Spleen (tissue), 7 donors: ENCODE measurements around the gene TRAF5.

Source experiments
- CTCF ChIP-seq, 11 experiments: fragments of 200-600 bp in 7 of 11; fragments of 450-650 bp in 4 of 11; sonication (generic) in 4 of 11; IDR thresholded peaks in 8 of 11; conservative IDR thresholded peaks in 3 of 11; 1 replicate in 7 of 11; 2 replicates in 4 of 11; pipeline versions ENCODE4 v1.4.0 to v1.8.0; 2016 to 2021; ENCODE audit warnings: antibody characterized with exemption in 11 of 11, inconsistent platforms in 4 of 11, mild to moderate bottlenecking in 1 of 11
- POLR2A ChIP-seq, 3 donors: fragments of 450-650 bp; IDR thresholded peaks; one replicate each; pipeline ENCODE4 v1.5.1; 2017; ENCODE audit warnings: antibody characterized with exemption in 3 of 3, mild to moderate bottlenecking in 1 of 3
- POLR2AphosphoS5 ChIP-seq, 3 donors: sonication (generic); formaldehyde crosslinking; IDR thresholded peaks; one replicate each; pipeline ENCODE4 v1.5.1; 2017; ENCODE audit warnings: antibody characterized with exemption in 3 of 3
- donor health status: DM: no; HTN: no; CAD: no; lungs with moderate emphysema.
- donor health status: DM: no; HTN: no; CAD: no.
- donor health status: DM: no; HTN: no; CAD: no.

GRCh38 chr1:211348547-211348946 is 21.9 kb downstream of the TRAF5 start:
- TF ChIP-seq POLR2A (IDR thresholded peaks at IDR 0.05) = no peak
- TF ChIP-seq POLR2AphosphoS5 (IDR thresholded peaks at IDR 0.05) = no peak
- no peak for TF ChIP-seq CTCF (IDR thresholded peaks at IDR 0.05 in 8 of 11, conservative IDR thresholded peaks at IDR 0.05 in 3 of 11)
